Sigmoid colon (tissue), 4 donors: Measurements from ENCODE around the gene CEP95.

Experiments used
- CTCF ChIP-seq, 4 experiments: fragments of 450-650 bp in 3 of 4; fragments of 200-600 bp in 1 of 4; IDR thresholded peaks; one replicate each; pipeline ENCODE4 v1.5.1; 2016 to 2019; ENCODE audit warnings: antibody characterized with exemption in 4 of 4, mild to moderate bottlenecking in 3 of 4, moderate library complexity in 2 of 4
- EP300 ChIP-seq, 4 donors: sonication (generic); formaldehyde crosslinking; IDR thresholded peaks; one replicate each; pipeline ENCODE4 v1.6.1; 2017; ENCODE audit warnings: antibody characterized with exemption in 4 of 4

GRCh38 chr17:64503821-64504768, 2.7 kb upstream of the CEP95 start:
- TF ChIP-seq CTCF (IDR thresholded peaks at IDR 0.05) (no peak), EP300 (IDR thresholded peaks at IDR 0.05) (no peak)
